Activated CD4-positive, CD25-positive, alpha-beta regulatory T cell treated with anti-CD3 and anti-CD28 coated beads, Interleukin-2, amount 50 U/mL, for 16 hours (primary cell): Measurements from ENCODE around the gene EYA4.

Experiments used
- DNase-seq: peaks from one replicate; pipeline ENCODE4 v3.0.0-alpha.2; 2020; ENCODE audit warnings: low read depth, low spot score

The EYA4 gene

GRCh38 chr6:133568970-133569889, 328.1 kb downstream of the EYA4 start:
- DNase-seq = no peak

- no peak for DNase-seq
These were observed 330.5 kb downstream of the EYA4 start for GRCh38 chr6:133571681-133572080.

- no peak for DNase-seq
These were observed 336.7 kb downstream of the EYA4 start for GRCh38 chr6:133577851-133578250.
